ENCODE data around the gene RHOJ. TPM values are rescaled to one million over a fixed set of nuclear protein-coding genes. Genes with fewer than 3 reads are reported as not detected.
"Not testable (repeated sequence)": the region's sequence is repeated elsewhere in the genome, so short reads cannot be mapped to it uniquely, and the experiment has no call there.

Gene RHOJ
- total RNA-seq, 2 experiments from 2014 or later, result not detected

DNA sequence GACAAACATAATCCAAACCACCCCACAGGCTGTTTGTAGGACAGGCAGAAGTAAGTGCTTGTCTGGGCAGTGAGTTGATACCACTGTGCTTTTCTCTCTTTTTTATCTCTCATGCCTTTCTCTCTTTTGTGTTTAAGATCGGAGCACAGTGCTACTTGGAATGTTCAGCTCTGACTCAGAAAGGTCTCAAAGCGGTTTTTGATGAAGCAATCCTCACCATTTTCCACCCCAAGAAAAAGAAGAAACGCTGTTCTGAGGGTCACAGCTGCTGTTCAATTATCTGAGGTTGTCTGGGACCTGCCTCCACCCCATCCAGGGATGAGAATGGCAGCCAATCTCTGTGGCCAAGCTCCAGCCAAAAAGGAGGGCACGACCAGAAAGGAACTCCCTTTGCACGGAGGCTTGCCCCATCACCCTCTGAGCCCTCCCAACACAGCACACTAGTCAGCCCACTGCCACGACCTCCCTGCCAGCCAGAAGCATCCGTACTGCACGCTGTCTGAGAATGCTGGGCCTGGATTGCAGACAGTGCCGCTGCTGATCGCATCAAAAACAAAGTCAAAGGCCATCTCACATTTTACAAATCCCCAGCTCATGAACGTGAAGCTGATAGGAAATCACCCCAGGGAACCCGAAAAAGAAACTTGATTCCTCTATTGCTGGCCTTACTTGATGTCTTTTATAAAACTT is 86.6 kb downstream of the RHOJ start:
- Mint-ChIP-seq H3K9me3 (ENCODE audit: insufficient read depth) (no peaks in the 10 kb centered on the region), H3K36me3 (ENCODE audit: low read depth) (no peaks in the 10 kb centered on the region), H3K27me3 (ENCODE audit: low read depth) (peaks cover 13% of the 10 kb centered on the region), H3K27ac (no peak overlapping the region), H3K4me3 (no peak overlapping the region), H3K4me1 (ENCODE audit: low read depth) (peaks cover 8% of the 10 kb centered on the region)
- DNase-seq, result no peak
- CTCF ChIA-PET, result no interaction called here
- no peak for ATAC-seq
- POLR2A ChIA-PET, result no interaction called here

DNA sequence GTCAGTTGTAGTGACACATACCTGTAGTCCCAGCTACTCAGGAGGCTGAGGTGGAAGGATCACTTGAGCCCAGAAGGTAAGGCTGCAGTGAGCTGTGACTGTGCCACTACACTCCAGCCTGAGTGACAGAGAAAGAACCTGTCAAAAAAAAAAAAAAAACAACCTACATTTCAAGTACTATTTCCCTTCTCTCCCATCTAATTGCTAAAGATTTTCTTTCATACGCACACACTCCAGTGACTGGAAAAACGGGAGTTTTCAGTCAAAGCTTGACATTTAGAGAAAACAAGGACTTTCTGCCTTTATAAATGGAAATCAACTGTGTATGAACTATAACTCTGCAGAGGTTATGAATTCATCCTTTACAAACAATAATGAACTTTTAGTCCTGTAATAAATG is 88.6 kb downstream of the RHOJ start:
- DNase-seq (no peak), ATAC-seq (no peak)
- Mint-ChIP-seq H3K9me3 (ENCODE audit: insufficient read depth) (no peaks in the 10 kb centered on the region), H3K27ac (no peak overlapping the region), H3K4me3 (no peak overlapping the region), H3K36me3 (ENCODE audit: low read depth) (no peaks in the 10 kb centered on the region), H3K27me3 (ENCODE audit: low read depth) (peaks cover 15% of the 10 kb centered on the region), H3K4me1 (ENCODE audit: low read depth) (peaks cover 8% of the 10 kb centered on the region)
- CTCF ChIA-PET, result no interaction called here
- POLR2A ChIA-PET, result no interaction called here

DNA sequence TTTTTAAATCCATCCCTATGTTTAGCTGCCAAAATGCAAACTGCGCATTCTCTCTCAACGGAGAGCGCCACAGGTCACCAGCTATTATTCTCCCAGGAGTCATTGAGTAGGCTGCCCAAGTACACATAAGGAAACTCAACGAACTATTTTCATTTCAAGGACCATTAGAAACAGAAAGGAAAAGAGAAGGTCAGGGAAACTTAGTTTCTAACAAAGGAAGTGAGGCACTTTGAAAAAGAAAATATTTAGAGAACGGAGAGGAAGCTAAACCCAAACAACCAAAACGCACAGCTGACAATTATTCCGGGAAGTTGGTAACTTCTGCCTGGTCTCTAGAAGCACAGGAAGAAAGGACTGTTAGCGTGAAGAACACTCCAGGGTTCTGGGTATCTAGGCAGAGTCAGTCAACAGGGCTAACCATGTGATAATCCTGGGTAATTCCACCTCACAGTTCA is 91.0 kb downstream of the RHOJ start:
- no peak overlapping the region for H3K4me3 Mint-ChIP-seq
- H3K27ac Mint-ChIP-seq, result no peak overlapping the region
- H3K4me1 Mint-ChIP-seq (ENCODE audit: low read depth), result peaks cover 24% of the 10 kb centered on the region
- no peaks in the 10 kb centered on the region for H3K9me3 Mint-ChIP-seq (ENCODE audit: insufficient read depth)
- ChIA-PET POLR2A (no interaction called here), CTCF (interaction anchor here (0.9 to 1.5 kb wide), 2 partner anchors 12 to 14 kb away, joined by 3 to 5 read pairs; no protein-coding TSS in a partner anchor)
- H3K27me3 Mint-ChIP-seq (ENCODE audit: low read depth), result peaks cover 15% of the 10 kb centered on the region
- no peaks in the 10 kb centered on the region for H3K36me3 Mint-ChIP-seq (ENCODE audit: low read depth)
- ATAC-seq (no peak), DNase-seq (no peak)

DNA sequence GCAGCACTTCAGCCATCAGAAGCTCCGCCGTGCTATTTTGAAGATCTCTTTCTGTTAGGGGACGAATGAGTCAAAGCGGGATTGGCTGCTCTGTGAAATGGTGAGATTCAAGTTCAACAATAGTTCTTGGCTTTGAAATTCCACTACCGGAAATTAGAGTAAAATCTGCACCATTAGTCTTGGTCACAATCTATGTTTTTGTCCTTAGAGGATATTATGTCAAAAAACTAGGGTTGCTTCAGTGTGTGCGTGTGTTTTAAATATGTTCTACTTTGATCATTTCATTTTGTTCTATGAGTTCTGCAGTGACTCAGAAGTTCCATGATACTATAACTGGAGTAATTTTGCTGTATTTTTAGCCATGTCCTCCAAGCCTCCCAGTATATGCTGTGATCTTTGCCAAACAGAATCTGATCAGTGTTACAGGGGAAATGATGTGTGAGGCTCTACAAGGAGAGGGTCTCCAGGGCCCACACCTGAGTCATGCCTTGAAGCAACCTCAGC is 91.9 kb downstream of the RHOJ start:
- CTCF ChIA-PET, result interaction anchor here (1.4 to 1.5 kb wide), 2 partner anchors 13 kb away, joined by 3 to 5 read pairs; no protein-coding TSS in a partner anchor
- POLR2A ChIA-PET, result no interaction called here
- H3K4me3 Mint-ChIP-seq, result no peak overlapping the region
- DNase-seq, result no peak
- no peak for ATAC-seq
- H3K27ac Mint-ChIP-seq, result no peak overlapping the region
- no peaks in the 10 kb centered on the region for H3K9me3 Mint-ChIP-seq (ENCODE audit: insufficient read depth)
- H3K4me1 Mint-ChIP-seq (ENCODE audit: low read depth), result peaks cover 24% of the 10 kb centered on the region
- no peaks in the 10 kb centered on the region for H3K36me3 Mint-ChIP-seq (ENCODE audit: low read depth)
- peaks cover 13% of the 10 kb centered on the region for H3K27me3 Mint-ChIP-seq (ENCODE audit: low read depth)

DNA sequence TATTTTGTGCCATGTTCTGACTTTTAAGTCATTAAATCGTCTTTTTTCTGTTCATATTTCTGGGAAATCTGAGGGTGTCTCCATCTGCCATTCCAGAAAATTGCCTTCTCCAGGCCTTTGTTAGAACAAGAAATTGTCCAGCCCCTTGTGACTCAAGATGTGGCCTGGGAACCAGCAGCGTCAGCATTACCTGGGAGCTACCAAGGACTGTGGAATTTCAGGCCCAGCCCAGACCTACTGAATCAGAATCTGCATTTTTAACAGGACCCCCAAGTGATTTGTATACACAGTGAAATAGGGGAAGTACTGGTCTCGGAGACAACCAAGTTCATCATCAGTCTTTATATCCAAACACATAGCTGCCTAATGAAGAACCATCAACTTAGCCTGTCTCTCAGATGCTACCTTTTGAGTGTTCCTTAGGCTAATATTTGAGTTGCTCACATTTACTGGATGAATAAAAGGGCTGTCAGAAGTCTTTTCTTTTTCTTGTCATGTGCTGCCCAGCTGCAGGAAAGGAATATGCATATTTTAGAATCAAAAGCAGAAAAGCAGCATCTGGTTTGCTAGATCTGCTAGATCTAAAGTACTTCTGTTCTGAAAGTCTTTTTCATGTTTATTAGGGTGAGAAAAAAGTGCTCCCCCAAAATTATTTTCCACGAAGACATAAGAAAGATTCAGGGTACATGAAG is 93.3 kb downstream of the RHOJ start:
- POLR2A ChIA-PET, result no interaction called here
- ATAC-seq, result no peak
- no peak for DNase-seq
- CTCF ChIA-PET, result interaction anchor here (1.4 kb wide), 1 partner anchor 14 kb away, joined by 3 read pairs; no protein-coding TSS in a partner anchor
- Mint-ChIP-seq H3K27me3 (ENCODE audit: low read depth) (peaks cover 9% of the 10 kb centered on the region), H3K4me1 (ENCODE audit: low read depth) (peaks cover 24% of the 10 kb centered on the region), H3K4me3 (no peak overlapping the region), H3K27ac (no peak overlapping the region), H3K36me3 (ENCODE audit: low read depth) (no peaks in the 10 kb centered on the region), H3K9me3 (ENCODE audit: insufficient read depth) (no peaks in the 10 kb centered on the region)

DNA sequence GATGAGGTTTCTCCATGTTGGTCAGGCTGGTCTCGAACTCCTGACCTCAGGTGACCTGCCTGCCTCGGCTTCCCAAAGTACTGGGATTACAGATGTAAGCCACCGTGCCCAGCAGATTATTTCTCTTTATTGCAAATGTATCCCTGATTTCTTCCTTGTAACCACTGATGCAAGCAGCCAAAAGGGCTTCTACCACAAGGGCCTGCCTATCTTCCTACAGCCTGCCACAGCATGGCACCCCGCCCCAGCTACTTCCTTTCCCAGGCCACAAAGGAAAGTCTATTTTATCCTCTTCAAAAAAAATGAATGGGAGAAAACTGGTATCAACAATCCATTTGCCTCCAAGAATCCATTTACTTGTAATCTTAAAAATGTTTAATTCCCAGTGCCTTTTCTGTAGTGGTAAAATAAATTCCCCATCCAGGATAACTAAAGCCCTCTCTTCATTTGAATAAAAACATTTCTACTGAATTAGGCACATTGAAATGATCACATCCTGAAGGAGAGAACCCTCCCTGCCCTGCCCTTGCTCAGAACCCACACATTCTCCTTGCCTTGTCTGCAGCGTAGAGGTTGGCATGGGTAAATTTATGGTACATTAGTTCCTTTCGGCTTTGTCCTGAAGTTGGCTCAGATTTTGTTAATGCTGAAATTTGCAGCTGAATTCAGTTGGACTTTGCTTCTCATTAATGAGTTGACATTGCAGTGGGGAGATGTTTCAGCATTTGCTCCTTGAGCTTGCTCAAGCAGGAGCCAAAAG is 95.3 kb downstream of the RHOJ start:
- H3K27ac Mint-ChIP-seq, result no peak overlapping the region

DNA sequence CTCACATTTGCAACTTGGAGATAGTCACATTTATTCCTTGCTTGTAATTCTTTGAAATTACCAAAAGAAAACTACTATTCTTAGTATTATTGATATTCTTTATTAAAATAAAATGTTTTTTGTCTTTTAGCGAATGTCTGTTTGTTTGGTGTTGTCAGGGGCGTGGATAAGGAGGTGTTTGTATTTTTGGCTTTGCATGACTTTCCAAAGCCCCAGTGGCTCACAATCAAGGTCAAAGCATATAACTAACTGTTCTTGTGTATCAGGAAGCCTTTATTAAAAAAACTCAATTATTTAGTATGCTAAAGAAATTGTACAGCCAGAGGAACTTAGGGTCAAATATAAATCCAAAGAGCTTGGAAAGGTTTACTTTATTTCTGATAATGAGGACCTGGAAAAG is 96.6 kb downstream of the RHOJ start:
- ChIA-PET POLR2A (no interaction called here), CTCF (no interaction called here)
- DNase-seq (no peak), ATAC-seq (no peak)
- Mint-ChIP-seq H3K4me1 (ENCODE audit: low read depth) (peaks cover 15% of the 10 kb centered on the region), H3K36me3 (ENCODE audit: low read depth) (no peaks in the 10 kb centered on the region), H3K27ac (no peak overlapping the region), H3K27me3 (ENCODE audit: low read depth) (peaks cover 10% of the 10 kb centered on the region), H3K4me3 (no peak overlapping the region), H3K9me3 (ENCODE audit: insufficient read depth) (no peaks in the 10 kb centered on the region)

More for the DNA sequence above, 95.3 kb downstream of the RHOJ start:
- ATAC-seq, result no peak
- POLR2A ChIA-PET, result no interaction called here
- Mint-ChIP-seq H3K36me3 (ENCODE audit: low read depth) (no peaks in the 10 kb centered on the region), H3K4me1 (ENCODE audit: low read depth) (peaks cover 24% of the 10 kb centered on the region), H3K27me3 (ENCODE audit: low read depth) (peaks cover 13% of the 10 kb centered on the region), H3K9me3 (ENCODE audit: insufficient read depth) (no peaks in the 10 kb centered on the region), H3K4me3 (no peak overlapping the region)
- DNase-seq, result no peak
- CTCF ChIA-PET, result interaction anchor here (0.6 kb wide), 1 partner anchor 1009 kb away, joined by 3 read pairs; no protein-coding TSS in a partner anchor

DNA sequence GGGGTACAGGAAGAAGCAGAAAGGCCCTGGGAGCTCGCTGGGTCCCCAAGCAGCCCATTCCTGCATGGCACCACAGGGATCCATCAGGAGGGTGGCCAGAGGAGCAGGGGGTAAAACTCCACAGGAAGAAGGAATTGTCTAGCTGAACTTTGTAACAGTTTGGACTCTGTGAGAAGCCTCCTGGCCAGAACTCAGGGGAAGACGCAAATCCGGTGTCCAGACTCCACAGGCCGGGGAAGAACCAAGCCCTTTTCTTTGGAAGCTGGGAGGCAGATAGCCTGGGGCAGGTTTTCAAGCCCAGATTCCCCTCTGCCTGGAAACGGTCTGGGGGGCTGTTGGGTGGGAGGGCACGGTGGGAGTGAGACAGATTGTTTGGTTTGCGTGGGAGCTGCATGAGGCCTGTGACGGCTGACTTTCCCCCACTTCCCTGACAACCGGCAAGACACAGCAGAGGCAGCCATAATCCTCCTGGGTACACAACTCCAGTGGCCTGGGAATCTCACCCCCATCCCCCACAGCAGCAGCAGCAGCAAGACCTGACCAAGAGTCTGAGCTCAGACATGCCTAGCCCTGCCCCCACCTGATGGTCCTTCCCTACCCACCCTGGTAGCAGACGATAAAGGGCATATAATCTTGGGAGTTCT is 97.8 kb downstream of the RHOJ start:
- Mint-ChIP-seq H3K9me3 (ENCODE audit: insufficient read depth) (no peaks in the 10 kb centered on the region), H3K27me3 (ENCODE audit: low read depth) (peaks cover 12% of the 10 kb centered on the region), H3K36me3 (ENCODE audit: low read depth) (no peaks in the 10 kb centered on the region), H3K4me1 (ENCODE audit: low read depth) (peaks cover 15% of the 10 kb centered on the region), H3K4me3 (no peak overlapping the region), H3K27ac (no peak overlapping the region)
- CTCF ChIA-PET, result interaction anchor here (0.5 kb wide), 1 partner anchor 29 kb away, joined by 3 read pairs; no protein-coding TSS in a partner anchor
- ATAC-seq, result no peak
- POLR2A ChIA-PET, result no interaction called here
- no peak for DNase-seq

DNA sequence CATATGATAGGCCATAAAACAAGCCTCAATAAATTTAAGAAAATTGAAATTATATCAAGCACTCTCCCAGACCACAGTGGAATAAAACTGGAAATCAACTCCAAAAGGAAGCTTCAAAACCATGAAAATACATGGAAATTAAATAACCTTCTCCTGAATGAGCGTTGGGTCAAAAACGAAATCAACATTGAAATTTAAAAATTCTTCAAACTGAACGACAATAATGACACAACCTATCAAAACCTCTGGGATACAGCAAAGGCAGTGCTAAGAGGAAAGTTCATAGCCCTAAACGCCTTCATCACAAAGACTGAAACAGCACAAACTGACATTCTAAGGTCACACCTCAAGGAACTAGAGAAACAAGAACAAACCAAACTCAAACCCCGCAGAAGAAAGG is 100.2 kb downstream of the RHOJ start:
- POLR2A ChIA-PET; CTCF ChIA-PET; H3K4me3 Mint-ChIP-seq; H3K27ac Mint-ChIP-seq; H3K9me3 Mint-ChIP-seq (ENCODE audit: insufficient read depth); ATAC-seq; H3K4me1 Mint-ChIP-seq (ENCODE audit: low read depth); DNase-seq; H3K36me3 Mint-ChIP-seq (ENCODE audit: low read depth): not testable (repeated sequence)
- peaks cover 27% of the 10 kb centered on the region for H3K27me3 Mint-ChIP-seq (ENCODE audit: low read depth)

DNA sequence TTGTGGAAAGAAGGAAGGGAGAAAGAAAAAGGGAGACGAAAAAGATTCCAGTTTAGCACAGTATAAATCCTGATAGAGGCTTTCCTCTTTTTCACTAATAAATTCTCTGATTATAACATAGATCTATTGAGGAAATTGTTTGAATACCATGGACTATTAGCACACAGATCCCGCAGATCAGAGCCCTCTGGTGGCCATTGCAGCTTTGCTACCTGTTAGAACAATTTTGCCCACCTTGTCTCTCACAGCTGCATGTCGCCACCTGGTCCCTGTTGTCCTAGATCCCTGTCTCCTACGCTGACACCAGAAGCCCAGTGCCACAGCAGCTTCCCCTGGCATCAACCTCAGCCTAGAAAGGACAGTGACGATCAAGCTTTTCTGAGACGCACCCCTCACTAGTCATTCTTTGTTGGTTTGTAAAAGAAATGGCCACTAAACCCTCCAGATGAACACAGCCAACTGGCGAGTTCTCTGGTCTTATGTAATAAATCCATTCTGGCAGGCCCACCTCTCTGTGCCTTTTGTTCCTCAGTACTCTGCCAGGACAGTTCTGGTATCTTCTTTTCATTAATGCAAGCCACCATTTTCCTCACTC is 104.6 kb downstream of the RHOJ start:
- ATAC-seq, result no peak
- H3K27me3 Mint-ChIP-seq (ENCODE audit: low read depth), result peaks cover 30% of the 10 kb centered on the region
- H3K4me3 Mint-ChIP-seq, result no peak overlapping the region
- POLR2A ChIA-PET, result no interaction called here
- H3K9me3 Mint-ChIP-seq (ENCODE audit: insufficient read depth), result no peaks in the 10 kb centered on the region
- no peaks in the 10 kb centered on the region for H3K36me3 Mint-ChIP-seq (ENCODE audit: low read depth)
- no peak for DNase-seq
- CTCF ChIA-PET, result interaction anchor here (2.0 kb wide), 1 partner anchor 13 kb away, joined by 5 read pairs; no protein-coding TSS in a partner anchor
- H3K4me1 Mint-ChIP-seq (ENCODE audit: low read depth), result no peaks in the 10 kb centered on the region
- H3K27ac Mint-ChIP-seq, result no peak overlapping the region

DNA sequence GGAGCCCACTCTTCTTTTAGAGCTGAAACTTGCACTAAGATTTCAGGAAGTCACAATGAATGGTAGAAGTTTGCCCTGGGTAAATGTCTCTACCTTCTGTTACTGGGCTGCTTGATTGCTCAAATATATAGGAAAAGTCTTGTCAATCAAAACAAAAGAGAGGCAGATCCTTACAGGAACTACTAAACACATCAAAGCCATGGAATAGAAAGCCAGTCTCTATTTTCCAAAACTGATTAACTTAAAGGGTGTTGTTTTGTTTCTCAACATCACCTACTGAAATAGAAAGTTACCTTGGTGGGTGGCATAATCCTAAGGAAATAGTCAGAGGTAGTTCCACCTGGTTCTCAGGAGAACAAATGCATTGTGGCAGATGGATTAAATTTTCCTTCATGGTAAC is 114.6 kb downstream of the RHOJ start, which contains the start of gene GPHB5:
Gene GPHB5, minus strand, starts transcription at position 101 of the 400 bp plus-strand sequence. CDS start 1,086 bp downstream, outside the sequence.
- Mint-ChIP-seq H3K4me1 (ENCODE audit: low read depth) (no peaks in the 10 kb centered on the region), H3K36me3 (ENCODE audit: low read depth) (no peaks in the 10 kb centered on the region), H3K4me3 (no peak within 1 kb of the TSS), H3K27me3 (ENCODE audit: low read depth) (peaks cover 6% of the 10 kb centered on the region), H3K9me3 (ENCODE audit: insufficient read depth) (no peaks in the 10 kb centered on the region), H3K27ac (no peak within 1 kb of the TSS)
- POLR2A ChIA-PET, result no interaction called here
- CTCF ChIA-PET, result no interaction called here
- ATAC-seq (no peak), DNase-seq (no peak)

All from activated CD8-positive, alpha-beta T cell treated with anti-CD3 and anti-CD28 coated beads, Interleukin-2, amount 10 ng/mL, durations not matched to agents 7 days and 5 days (primary cell).